ENCODE results near the gene CHORDC1. TPM values are rescaled to one million over a fixed set of nuclear protein-coding genes. Genes with fewer than 3 reads are reported as not detected.
"Not testable (repeated sequence)": the region's sequence is repeated elsewhere in the genome, so short reads cannot be mapped to it uniquely, and the experiment has no call there.

Gene CHORDC1
- total RNA-seq, 1 donor: 43.2 TPM

DNA sequence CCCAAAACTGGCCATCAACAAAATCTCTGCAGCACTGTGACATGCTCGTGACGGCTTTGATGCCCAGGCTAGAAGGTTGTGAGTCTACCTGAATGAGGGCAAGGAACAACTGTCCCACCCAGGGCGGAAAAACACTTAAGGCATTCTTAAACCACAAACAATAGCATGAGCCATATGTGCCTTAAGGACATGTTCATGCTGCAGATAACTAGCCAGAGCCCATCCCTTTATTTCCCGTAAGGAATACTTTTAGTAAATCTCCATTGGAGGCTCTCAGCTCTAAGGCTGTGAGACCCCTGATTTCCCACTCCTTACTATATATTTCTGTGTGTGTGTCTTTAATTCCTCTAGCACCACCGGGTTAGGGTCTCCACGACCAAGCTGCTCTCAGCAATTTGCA lies 3.4 kb downstream of the CHORDC1 start:
- no peak for TF ChIP-seq CTCF (IDR thresholded peaks at IDR 0.05; ENCODE audit: insufficient read depth, low read depth, low read length)
- no peak for DNase-seq (ENCODE audit: low read depth)

DNA sequence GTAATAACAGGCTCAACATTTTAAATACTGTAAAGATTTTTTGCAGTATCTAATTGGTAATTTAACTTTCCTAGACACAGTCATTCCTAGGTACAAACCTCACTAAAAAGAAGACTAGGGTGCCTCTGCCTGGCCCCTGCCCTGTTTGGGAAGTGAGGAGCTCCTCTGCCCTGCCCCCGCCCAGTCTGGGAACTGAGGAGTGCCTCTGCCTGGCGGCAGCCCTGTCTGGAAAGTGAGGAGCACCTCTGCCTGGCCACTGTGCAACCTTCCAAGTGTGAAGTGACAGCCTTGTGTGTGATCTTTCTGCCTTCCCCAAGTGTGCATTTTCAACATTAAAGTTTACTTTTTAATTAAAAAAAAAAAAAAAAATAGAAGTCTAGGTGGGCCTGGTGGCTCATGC lies 4.2 kb downstream of the CHORDC1 start:
- no peak for TF ChIP-seq CTCF (IDR thresholded peaks at IDR 0.05; ENCODE audit: insufficient read depth, low read depth, low read length)
- no peak overlapping the region for H3K4me3 ChIP-seq (ENCODE audit: low read depth, low read length)
- DNase-seq (ENCODE audit: low read depth): no peak

More for the DNA sequence above, 3.4 kb downstream of the CHORDC1 start:
- no peak overlapping the region for H3K4me3 ChIP-seq (ENCODE audit: low read depth, low read length)

- no peak overlapping the region for H3K4me3 ChIP-seq (ENCODE audit: low read depth, low read length)
- no peak for TF ChIP-seq CTCF (IDR thresholded peaks at IDR 0.05; ENCODE audit: insufficient read depth, low read depth, low read length)
- DNase-seq (ENCODE audit: low read depth): no peak
Observed at GRCh38 chr11:90216611-90217010, 6.2 kb downstream of the CHORDC1 start.

DNA sequence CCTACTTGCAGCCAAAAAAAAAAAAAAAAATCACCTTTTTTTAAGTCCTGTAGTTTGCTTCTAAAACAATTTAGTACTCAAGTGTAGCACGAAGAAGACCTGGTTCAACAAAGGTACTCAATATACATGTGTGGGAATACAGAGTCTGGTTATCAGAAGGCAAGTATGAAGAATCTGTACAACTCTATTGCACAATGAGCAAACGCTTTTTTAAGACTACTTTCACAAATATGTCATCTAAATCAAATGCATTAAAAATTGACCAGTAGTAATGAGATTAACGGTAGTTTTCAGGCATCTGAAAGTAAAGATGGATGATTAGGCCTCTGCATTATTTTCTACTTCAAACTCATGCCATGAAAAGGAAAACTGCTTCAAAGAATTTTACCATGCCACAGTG lies 9.5 kb downstream of the CHORDC1 start:
- no peak for TF ChIP-seq CTCF (IDR thresholded peaks at IDR 0.05; ENCODE audit: insufficient read depth, low read depth, low read length)
- no peak overlapping the region for H3K4me3 ChIP-seq (ENCODE audit: low read depth, low read length)
- no peak for DNase-seq (ENCODE audit: low read depth)

DNA sequence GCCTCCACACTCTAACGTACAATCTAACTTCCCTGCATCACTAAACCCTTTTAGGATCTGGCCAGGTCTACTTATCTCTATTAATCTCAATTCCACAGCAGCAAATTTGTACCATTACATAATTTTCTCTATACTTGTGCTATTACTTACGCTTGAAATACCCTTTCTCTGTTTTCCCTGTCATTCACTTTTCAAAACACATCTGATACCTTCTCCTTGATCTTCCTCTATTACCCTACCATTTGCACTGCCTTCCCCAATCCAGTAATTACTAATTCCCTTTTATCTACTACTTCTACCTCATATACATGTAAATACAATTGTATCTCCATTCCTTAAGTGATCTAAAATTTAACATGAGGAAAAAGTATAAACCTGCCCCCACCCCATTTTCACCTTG lies 14.0 kb downstream of the CHORDC1 start:
- no peak overlapping the region for H3K4me3 ChIP-seq (ENCODE audit: low read depth, low read length)
- DNase-seq (ENCODE audit: low read depth): no peak
- no peak for TF ChIP-seq CTCF (IDR thresholded peaks at IDR 0.05; ENCODE audit: insufficient read depth, low read depth, low read length)

- not testable (repeated sequence) for H3K4me3 ChIP-seq (ENCODE audit: low read depth, low read length)
Observed at GRCh38 chr11:90207992-90208391, 14.9 kb downstream of the CHORDC1 start.

GRCh38 chr11:90204832-90205646 lies 17.8 kb downstream of the CHORDC1 start:
- DNase-seq (ENCODE audit: low read depth): peak; percentile 71
- no peak overlapping the region for H3K4me3 ChIP-seq (ENCODE audit: low read depth, low read length)
- peak; percentile 92 for TF ChIP-seq CTCF (IDR thresholded peaks at IDR 0.05; ENCODE audit: insufficient read depth, low read depth, low read length)

More at GRCh38 chr11:90207992-90208391, 14.9 kb downstream of the CHORDC1 start:
- DNase-seq (ENCODE audit: low read depth): not testable (repeated sequence)
